ENCODE measurements around the gene IRF2BPL. TPM values are rescaled to one million over a fixed set of nuclear protein-coding genes. Genes with fewer than 3 reads are reported as not detected.

The IRF2BPL gene
- total RNA-seq, 2 experiments from 2014 or later: 70.9 to 71.8 TPM

- H3K27ac ChIP-seq (ENCODE audit: low read depth in 1 of 2, low read length in 2 of 2): no peak overlapping the region
- no peak for TF ChIP-seq CTCF (IDR thresholded peaks at IDR 0.05)
- no peak overlapping the region for H3K4me3 Mint-ChIP-seq
- no peak overlapping the region for H3K27ac Mint-ChIP-seq
- H3K36me3 ChIP-seq (ENCODE audit: insufficient read depth, low read length): no peaks in the 10 kb centered on the region
- POLR2A ChIA-PET: no interaction called here
- H3K9me3 ChIP-seq (ENCODE audit: control insufficient read depth in 1 of 2, insufficient read depth in 1 of 2, low read length in 2 of 2): no peaks in the 10 kb centered on the region
- intact Hi-C loops (cut with DNase I, micrococcal nuclease): no loop called here
- no peak overlapping the region for H3K4me3 ChIP-seq (ENCODE audit: low read length)
- no peak for ATAC-seq (ENCODE audit: poor library complexity)
- DNase-seq: no peak
- no peaks in the 10 kb centered on the region for H3K27me3 ChIP-seq (ENCODE audit: control insufficient read depth in 1 of 2, insufficient read depth in 2 of 2, low read length in 2 of 2)
- CTCF ChIA-PET: no interaction called here
- H3K9me3 Mint-ChIP-seq: no peaks in the 10 kb centered on the region
- H3K4me1 ChIP-seq (ENCODE audit: insufficient read depth, low read length): peaks cover 10% of the 10 kb centered on the region
- peaks cover 9% of the 10 kb centered on the region for H3K4me1 Mint-ChIP-seq (ENCODE audit: low read depth)
- no peaks in the 10 kb centered on the region for H3K36me3 Mint-ChIP-seq (ENCODE audit: low read depth)
- H3K27me3 Mint-ChIP-seq: no peaks in the 10 kb centered on the region
These were observed 23.6 kb downstream of the IRF2BPL start for GRCh38 chr14:77004711-77005460.

- no peak overlapping the region for H3K27ac Mint-ChIP-seq
- DNase-seq (no peak), ATAC-seq (ENCODE audit: poor library complexity) (no peak)
- H3K27me3 ChIP-seq (ENCODE audit: control insufficient read depth in 1 of 2, insufficient read depth in 2 of 2, low read length in 2 of 2): no peaks in the 10 kb centered on the region
- H3K4me1 ChIP-seq (ENCODE audit: insufficient read depth, low read length): peaks cover 10% of the 10 kb centered on the region
- CTCF ChIA-PET: no interaction called here
- no peaks in the 10 kb centered on the region for H3K36me3 ChIP-seq (ENCODE audit: insufficient read depth, low read length)
- H3K36me3 Mint-ChIP-seq (ENCODE audit: low read depth): no peaks in the 10 kb centered on the region
- H3K9me3 ChIP-seq (ENCODE audit: control insufficient read depth in 1 of 2, insufficient read depth in 1 of 2, low read length in 2 of 2): no peaks in the 10 kb centered on the region
- peaks cover 9% of the 10 kb centered on the region for H3K4me1 Mint-ChIP-seq (ENCODE audit: low read depth)
- no peak for TF ChIP-seq CTCF (IDR thresholded peaks at IDR 0.05)
- no peak overlapping the region for H3K27ac ChIP-seq (ENCODE audit: low read depth in 1 of 2, low read length in 2 of 2)
- intact Hi-C loops (cut with DNase I, micrococcal nuclease): no loop called here
- no peaks in the 10 kb centered on the region for H3K9me3 Mint-ChIP-seq
- no peak overlapping the region for H3K4me3 Mint-ChIP-seq
- POLR2A ChIA-PET: no interaction called here
- no peak overlapping the region for H3K4me3 ChIP-seq (ENCODE audit: low read length)
- H3K27me3 Mint-ChIP-seq: no peaks in the 10 kb centered on the region
These were observed 24.4 kb downstream of the IRF2BPL start for GRCh38 chr14:77003960-77004710.

GRCh38 chr14:77002889-77003288 lies 25.6 kb downstream of the IRF2BPL start:
- no peak overlapping the region for H3K4me3 Mint-ChIP-seq
- intact Hi-C loops (cut with DNase I, micrococcal nuclease): no loop called here
- peaks cover 9% of the 10 kb centered on the region for H3K4me1 Mint-ChIP-seq (ENCODE audit: low read depth)
- Histone ChIP-seq H3K4me1 (ENCODE audit: insufficient read depth, low read length) (peaks cover 10% of the 10 kb centered on the region), H3K9me3 (ENCODE audit: control insufficient read depth in 1 of 2, insufficient read depth in 1 of 2, low read length in 2 of 2) (no peaks in the 10 kb centered on the region), H3K36me3 (ENCODE audit: insufficient read depth, low read length) (no peaks in the 10 kb centered on the region), H3K4me3 (ENCODE audit: low read length) (no peak overlapping the region), H3K27me3 (ENCODE audit: control insufficient read depth in 1 of 2, insufficient read depth in 2 of 2, low read length in 2 of 2) (no peaks in the 10 kb centered on the region), H3K27ac (ENCODE audit: low read depth in 1 of 2, low read length in 2 of 2) (no peak overlapping the region)
- no peak for TF ChIP-seq CTCF (IDR thresholded peaks at IDR 0.05)
- DNase-seq (no peak), ATAC-seq (ENCODE audit: poor library complexity) (no peak)
- ChIA-PET POLR2A (no interaction called here), CTCF (no interaction called here)
- no peaks in the 10 kb centered on the region for H3K27me3 Mint-ChIP-seq
- H3K36me3 Mint-ChIP-seq (ENCODE audit: low read depth): no peaks in the 10 kb centered on the region
- H3K9me3 Mint-ChIP-seq: no peaks in the 10 kb centered on the region
- no peak overlapping the region for H3K27ac Mint-ChIP-seq
